Right lobe of liver (tissue), 4 donors: Measurements from ENCODE around the gene SMS.

Source experiments
- POLR2A ChIP-seq: fragments of 450-650 bp; IDR thresholded peaks from one replicate; pipeline ENCODE4 v1.6.1; 2017; ENCODE audit warnings: antibody characterized with exemption, mild to moderate bottlenecking
- TF ChIP-seq, protein P1 (sequence below), 4 donors: fragments of 200-600 bp in 3 of 4; fragments of 450-650 bp in 1 of 4; IDR thresholded peaks; one replicate each; pipeline versions ENCODE4 v1.5.1 to v1.8.0; 2016 to 2022; ENCODE audit warnings: antibody characterized with exemption in 4 of 4, mild to moderate bottlenecking in 2 of 4
- donor health status: DM: no; HTN: no; CAD: no.
- donor health status: DM: no; HTN: no; CAD: no.
- donor health status: DM: no; HTN: yes; CAD: no.

DNA sequence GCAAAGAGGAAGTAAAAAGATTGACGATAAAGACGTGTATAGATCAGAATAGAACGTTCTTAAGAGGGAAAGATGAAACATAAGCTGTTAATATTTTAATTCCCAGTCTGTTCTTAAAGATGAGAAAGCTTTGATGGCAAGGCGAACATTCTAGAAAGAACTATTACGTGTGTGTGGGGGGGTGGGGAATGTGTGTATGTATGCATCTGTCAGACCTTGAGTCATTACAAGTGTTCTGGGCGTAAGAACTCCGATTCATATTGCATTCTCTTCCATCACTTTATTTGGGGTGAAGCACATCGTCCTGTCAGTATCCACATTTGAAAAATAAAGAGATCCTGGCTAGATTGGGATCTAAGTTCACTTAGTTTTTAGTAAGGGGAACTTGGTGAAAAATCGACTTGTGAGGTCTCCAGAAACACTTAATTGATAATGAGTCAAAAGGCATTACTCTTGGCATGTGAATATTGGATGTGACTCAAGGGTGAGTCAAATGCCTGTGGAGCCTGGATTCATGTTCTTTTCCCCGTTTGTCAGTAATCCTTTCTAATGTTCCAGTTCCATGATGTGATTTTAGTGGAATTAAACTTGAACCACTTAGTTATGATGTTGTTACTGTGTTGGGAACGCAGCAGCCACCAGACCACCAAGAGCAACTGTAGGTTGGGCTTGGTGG, 3.1 kb downstream of the SMS start:
- no peak for TF ChIP-seq POLR2A
- TF ChIP-seq, protein P1, sequence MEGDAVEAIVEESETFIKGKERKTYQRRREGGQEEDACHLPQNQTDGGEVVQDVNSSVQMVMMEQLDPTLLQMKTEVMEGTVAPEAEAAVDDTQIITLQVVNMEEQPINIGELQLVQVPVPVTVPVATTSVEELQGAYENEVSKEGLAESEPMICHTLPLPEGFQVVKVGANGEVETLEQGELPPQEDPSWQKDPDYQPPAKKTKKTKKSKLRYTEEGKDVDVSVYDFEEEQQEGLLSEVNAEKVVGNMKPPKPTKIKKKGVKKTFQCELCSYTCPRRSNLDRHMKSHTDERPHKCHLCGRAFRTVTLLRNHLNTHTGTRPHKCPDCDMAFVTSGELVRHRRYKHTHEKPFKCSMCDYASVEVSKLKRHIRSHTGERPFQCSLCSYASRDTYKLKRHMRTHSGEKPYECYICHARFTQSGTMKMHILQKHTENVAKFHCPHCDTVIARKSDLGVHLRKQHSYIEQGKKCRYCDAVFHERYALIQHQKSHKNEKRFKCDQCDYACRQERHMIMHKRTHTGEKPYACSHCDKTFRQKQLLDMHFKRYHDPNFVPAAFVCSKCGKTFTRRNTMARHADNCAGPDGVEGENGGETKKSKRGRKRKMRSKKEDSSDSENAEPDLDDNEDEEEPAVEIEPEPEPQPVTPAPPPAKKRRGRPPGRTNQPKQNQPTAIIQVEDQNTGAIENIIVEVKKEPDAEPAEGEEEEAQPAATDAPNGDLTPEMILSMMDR (IDR thresholded peaks at IDR 0.05), result no peak
